GM12892 (cell line): Measurements from ENCODE around the gene APOE.
"Not testable (repeated sequence)": the region's sequence is repeated elsewhere in the genome, so short reads cannot be mapped to it uniquely, and the experiment has no call there.

Experiments
- DNase-seq: peaks from one replicate; pipeline ENCODE4 v3.0.0; 2011; ENCODE audit not compliant: insufficient read length
- FAIRE-seq: peaks from 2 replicates; lab custom pipeline; 2011; peaks lifted over from hg19 to GRCh38; lab: Jason Lieb, UNC
- POLR2A ChIP-seq: IDR thresholded peaks from 2 replicates; pipeline ENCODE4 v1.6.1; 2011; ENCODE audit warnings: low read depth, low read length, control low read depth
- POLR2AphosphoS5 ChIP-seq: IDR thresholded peaks from 2 replicates; pipeline ENCODE4 v1.6.1; 2011; ENCODE audit warnings: low read depth, low read length, control low read depth
- TAF1 ChIP-seq: IDR thresholded peaks from 2 replicates; pipeline ENCODE4 v1.6.1; 2011; ENCODE audit warnings: low read depth, mild to moderate bottlenecking, control low read depth, low read length, borderline replicate concordance

Gene APOE

GRCh38 chr19:44874317-44874716 lies 31.3 kb upstream of the APOE start:
- FAIRE-seq (no peak), DNase-seq (no peak)
- TF ChIP-seq POLR2A (no peak), POLR2AphosphoS5 (no peak), TAF1 (no peak)

- FAIRE-seq (no peak), DNase-seq (no peak)
- TF ChIP-seq POLR2AphosphoS5 (no peak), POLR2A (no peak), TAF1 (no peak)
Observed at GRCh38 chr19:44875666-44876451, 29.7 kb upstream of the APOE start.

GRCh38 chr19:44876930-44877535 lies 28.6 kb upstream of the APOE start:
- no peak for DNase-seq

GRCh38 chr19:44878120-44878865 lies 27.3 kb upstream of the APOE start:
- DNase-seq = no peak
- FAIRE-seq = no peak
- TF ChIP-seq POLR2A (no peak), POLR2AphosphoS5 (no peak), TAF1 (no peak)

More at GRCh38 chr19:44876930-44877535, 28.6 kb upstream of the APOE start:
- no peak for FAIRE-seq
- no peak for TF ChIP-seq POLR2A
- TF ChIP-seq TAF1 = no peak
- no peak for TF ChIP-seq POLR2AphosphoS5

- FAIRE-seq (no peak), DNase-seq (no peak)
- no peak for TF ChIP-seq TAF1
- TF ChIP-seq POLR2AphosphoS5 = no peak
- TF ChIP-seq POLR2A = no peak
Observed at GRCh38 chr19:44879309-44880065, 26.1 kb upstream of the APOE start.

- no peak for TF ChIP-seq TAF1
- TF ChIP-seq POLR2A = no peak
- no peak for TF ChIP-seq POLR2AphosphoS5
- no peak for FAIRE-seq
- no peak for DNase-seq
Observed at GRCh38 chr19:44882063-44882462, 23.5 kb upstream of the APOE start.

- not testable (repeated sequence) for DNase-seq, FAIRE-seq
Observed at GRCh38 chr19:44882619-44883397, 22.8 kb upstream of the APOE start.

- no peak for FAIRE-seq
- TF ChIP-seq TAF1 (no peak), POLR2AphosphoS5 (no peak), POLR2A (no peak)
- DNase-seq = no peak
Observed at GRCh38 chr19:44883922-44884321, 21.7 kb upstream of the APOE start.

GRCh38 chr19:44884566-44884965 lies 21.0 kb upstream of the APOE start:
- no peak for DNase-seq
- TF ChIP-seq POLR2A = no peak
- no peak for TF ChIP-seq POLR2AphosphoS5
- TF ChIP-seq TAF1 = no peak
- no peak for FAIRE-seq

- FAIRE-seq = no peak
- no peak for TF ChIP-seq POLR2AphosphoS5
- TF ChIP-seq TAF1 = no peak
- TF ChIP-seq POLR2A = no peak
- no peak for DNase-seq
Observed at GRCh38 chr19:44886141-44886540, 19.5 kb upstream of the APOE start.

GRCh38 chr19:44887648-44888047 lies 17.9 kb upstream of the APOE start:
- TF ChIP-seq TAF1 (no peak), POLR2AphosphoS5 (no peak), POLR2A (no peak)
- FAIRE-seq (no peak), DNase-seq (no peak)

- not testable (repeated sequence) for DNase-seq, FAIRE-seq
Observed at GRCh38 chr19:44888335-44888734, 17.3 kb upstream of the APOE start.
